ENCODE measurements around the gene RAI1.

RAI1 gene

GRCh38 chr17:17851103-17852002, 170.1 kb downstream of the RAI1 start:
- no peak for DNase-seq (ENCODE audit: extremely low read depth, insufficient read length)
- Histone ChIP-seq H3K36me3 (ENCODE audit: control insufficient read depth, insufficient read depth, low read length) (no peaks in the 10 kb centered on the region), H3K4me3 (replicated peaks; ENCODE audit: low read depth, low read length) (no peak overlapping the region), H3K27me3 (replicated peaks; ENCODE audit: control insufficient read depth, insufficient read depth, low read length) (no peaks in the 10 kb centered on the region)
- TF ChIP-seq, protein P1, sequence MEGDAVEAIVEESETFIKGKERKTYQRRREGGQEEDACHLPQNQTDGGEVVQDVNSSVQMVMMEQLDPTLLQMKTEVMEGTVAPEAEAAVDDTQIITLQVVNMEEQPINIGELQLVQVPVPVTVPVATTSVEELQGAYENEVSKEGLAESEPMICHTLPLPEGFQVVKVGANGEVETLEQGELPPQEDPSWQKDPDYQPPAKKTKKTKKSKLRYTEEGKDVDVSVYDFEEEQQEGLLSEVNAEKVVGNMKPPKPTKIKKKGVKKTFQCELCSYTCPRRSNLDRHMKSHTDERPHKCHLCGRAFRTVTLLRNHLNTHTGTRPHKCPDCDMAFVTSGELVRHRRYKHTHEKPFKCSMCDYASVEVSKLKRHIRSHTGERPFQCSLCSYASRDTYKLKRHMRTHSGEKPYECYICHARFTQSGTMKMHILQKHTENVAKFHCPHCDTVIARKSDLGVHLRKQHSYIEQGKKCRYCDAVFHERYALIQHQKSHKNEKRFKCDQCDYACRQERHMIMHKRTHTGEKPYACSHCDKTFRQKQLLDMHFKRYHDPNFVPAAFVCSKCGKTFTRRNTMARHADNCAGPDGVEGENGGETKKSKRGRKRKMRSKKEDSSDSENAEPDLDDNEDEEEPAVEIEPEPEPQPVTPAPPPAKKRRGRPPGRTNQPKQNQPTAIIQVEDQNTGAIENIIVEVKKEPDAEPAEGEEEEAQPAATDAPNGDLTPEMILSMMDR (IDR thresholded peaks at IDR 0.05; ENCODE audit: insufficient read depth, low read length, poor library complexity, severe bottlenecking): no peak

- Histone ChIP-seq H3K4me3 (replicated peaks; ENCODE audit: low read depth, low read length) (no peak overlapping the region), H3K36me3 (ENCODE audit: control insufficient read depth, insufficient read depth, low read length) (no peaks in the 10 kb centered on the region), H3K27me3 (replicated peaks; ENCODE audit: control insufficient read depth, insufficient read depth, low read length) (no peaks in the 10 kb centered on the region)
- TF ChIP-seq, protein P1 (IDR thresholded peaks at IDR 0.05; ENCODE audit: insufficient read depth, low read length, poor library complexity, severe bottlenecking): no peak
- DNase-seq (ENCODE audit: extremely low read depth, insufficient read length): no peak
These were observed 171.7 kb downstream of the RAI1 start for GRCh38 chr17:17852930-17853329.

- no peak overlapping the region for H3K4me3 ChIP-seq (replicated peaks; ENCODE audit: low read depth, low read length)
- H3K36me3 ChIP-seq (ENCODE audit: control insufficient read depth, insufficient read depth, low read length): no peaks in the 10 kb centered on the region
- H3K27me3 ChIP-seq (replicated peaks; ENCODE audit: control insufficient read depth, insufficient read depth, low read length): no peaks in the 10 kb centered on the region
- TF ChIP-seq, protein P1 (IDR thresholded peaks at IDR 0.05; ENCODE audit: insufficient read depth, low read length, poor library complexity, severe bottlenecking): no peak
- DNase-seq (ENCODE audit: extremely low read depth, insufficient read length): no peak
These were observed 172.7 kb downstream of the RAI1 start for GRCh38 chr17:17853811-17854447.

DNA sequence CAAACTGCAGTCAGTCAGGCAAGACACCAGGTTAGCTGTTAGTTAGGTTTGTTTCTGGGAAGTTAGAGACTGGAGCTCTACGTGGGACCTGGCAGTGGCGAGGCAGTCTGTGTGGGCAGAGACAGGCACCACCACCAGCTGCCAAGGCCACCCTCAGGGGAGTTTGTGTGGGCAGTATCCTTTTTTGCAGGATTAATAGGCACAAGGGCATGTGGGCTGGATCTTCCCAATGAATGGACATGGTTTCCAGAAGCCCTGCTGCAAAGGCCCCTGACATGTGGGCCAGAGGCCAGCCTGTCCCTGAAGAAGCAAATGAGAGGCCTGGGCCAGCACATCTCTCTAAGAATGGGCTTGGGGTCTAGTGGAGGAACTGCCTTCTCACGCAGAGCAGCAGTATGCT, 174.7 kb downstream of the RAI1 start:
- no peak for DNase-seq (ENCODE audit: extremely low read depth, insufficient read length)
- no peaks in the 10 kb centered on the region for H3K36me3 ChIP-seq (ENCODE audit: control insufficient read depth, insufficient read depth, low read length)
- no peak overlapping the region for H3K4me3 ChIP-seq (replicated peaks; ENCODE audit: low read depth, low read length)
- TF ChIP-seq, protein P1 (IDR thresholded peaks at IDR 0.05; ENCODE audit: insufficient read depth, low read length, poor library complexity, severe bottlenecking): no peak
- no peaks in the 10 kb centered on the region for H3K27me3 ChIP-seq (replicated peaks; ENCODE audit: control insufficient read depth, insufficient read depth, low read length)

DNA sequence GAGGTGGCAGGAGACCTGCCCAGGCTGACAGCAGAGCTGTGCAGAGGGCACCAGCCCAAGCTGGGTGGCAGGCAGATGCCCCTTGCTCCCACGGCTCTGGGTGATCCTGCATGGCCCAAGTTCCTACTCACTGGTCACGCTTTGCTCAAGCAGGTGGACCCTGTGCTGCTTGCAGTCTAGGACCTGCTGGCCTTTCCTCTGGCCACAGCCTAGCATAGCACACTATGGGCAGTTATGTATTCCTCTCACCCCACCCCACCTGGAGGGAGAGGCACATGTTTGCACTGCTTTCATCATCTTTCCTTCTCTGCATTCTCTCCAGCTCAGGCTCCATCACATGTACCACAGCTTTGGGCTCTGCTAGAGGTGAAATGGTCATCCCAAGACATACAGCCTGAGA, 175.1 kb downstream of the RAI1 start:
- no peak for DNase-seq (ENCODE audit: extremely low read depth, insufficient read length)
- Histone ChIP-seq H3K4me3 (replicated peaks; ENCODE audit: low read depth, low read length) (no peak overlapping the region), H3K36me3 (ENCODE audit: control insufficient read depth, insufficient read depth, low read length) (no peaks in the 10 kb centered on the region), H3K27me3 (replicated peaks; ENCODE audit: control insufficient read depth, insufficient read depth, low read length) (no peaks in the 10 kb centered on the region)
- TF ChIP-seq, protein P1 (IDR thresholded peaks at IDR 0.05; ENCODE audit: insufficient read depth, low read length, poor library complexity, severe bottlenecking): no peak
